ENCODE measurements around the gene CENATAC.
"Not testable (repeated sequence)": the region's sequence is repeated elsewhere in the genome, so short reads cannot be mapped to it uniquely, and the experiment has no call there.

The CENATAC gene

DNA sequence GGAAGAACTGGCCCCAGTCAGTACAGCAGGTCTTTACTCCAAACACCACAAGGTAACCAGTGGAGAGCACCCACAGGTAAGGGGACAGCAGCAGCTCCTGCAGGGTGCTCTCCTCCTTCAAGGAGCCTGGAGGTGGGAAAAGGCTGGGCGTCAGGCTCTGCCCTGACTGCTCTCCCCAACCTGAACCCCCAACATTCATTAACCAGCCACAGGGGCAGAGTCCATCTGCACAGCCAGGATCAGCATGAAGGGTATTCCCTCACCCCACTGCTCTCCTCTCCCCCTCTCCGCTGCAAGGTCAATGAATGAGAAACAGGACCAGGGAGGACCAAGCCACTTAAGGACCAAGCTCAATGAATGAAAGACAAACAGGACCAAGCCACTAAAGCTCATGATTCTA is 29.0 kb downstream of the CENATAC start:
- DNase-seq (ENCODE audit: low read depth in 2 of 3, low spot score in 1 of 3), result no peak

DNA sequence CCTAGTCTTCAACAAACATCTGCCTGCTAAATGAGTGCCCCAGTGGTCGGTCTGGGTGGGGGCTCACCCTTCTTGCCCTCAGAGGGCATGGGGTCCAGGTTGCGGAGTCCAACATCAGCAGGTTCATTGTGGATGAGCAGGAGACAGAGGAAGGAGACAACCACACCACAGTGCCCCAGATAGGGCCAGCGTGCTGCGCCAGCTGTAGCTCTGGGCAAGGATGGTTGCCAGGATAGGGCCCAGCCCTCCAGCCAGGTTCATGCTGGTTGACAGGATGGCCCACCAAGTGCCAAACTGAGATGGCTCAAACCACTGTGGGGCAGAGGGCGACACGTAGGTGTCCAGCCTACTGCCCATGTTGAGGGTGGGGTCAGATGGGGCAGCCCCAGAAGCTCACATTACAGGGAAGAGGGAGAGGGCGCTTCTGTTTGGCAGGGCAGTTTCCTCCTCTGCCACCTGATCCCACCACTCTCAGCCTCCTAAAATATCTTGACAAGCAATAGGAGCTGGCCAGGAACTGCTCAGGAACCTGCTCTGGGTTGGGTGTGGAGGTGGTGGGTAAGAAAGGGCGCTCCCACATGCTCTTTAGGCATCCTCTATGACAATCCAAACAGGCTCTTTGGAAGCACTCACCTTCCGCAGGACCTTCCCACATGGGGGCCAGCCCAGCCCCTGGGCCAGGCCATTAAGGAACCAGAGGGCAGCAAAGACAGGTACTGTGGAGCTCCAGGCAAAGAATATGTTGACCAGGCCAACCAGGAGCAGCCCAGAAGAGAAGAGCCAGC is 29.8 kb downstream of the CENATAC start:
- no peak for DNase-seq (ENCODE audit: low read depth in 2 of 3, low spot score in 1 of 3)

DNA sequence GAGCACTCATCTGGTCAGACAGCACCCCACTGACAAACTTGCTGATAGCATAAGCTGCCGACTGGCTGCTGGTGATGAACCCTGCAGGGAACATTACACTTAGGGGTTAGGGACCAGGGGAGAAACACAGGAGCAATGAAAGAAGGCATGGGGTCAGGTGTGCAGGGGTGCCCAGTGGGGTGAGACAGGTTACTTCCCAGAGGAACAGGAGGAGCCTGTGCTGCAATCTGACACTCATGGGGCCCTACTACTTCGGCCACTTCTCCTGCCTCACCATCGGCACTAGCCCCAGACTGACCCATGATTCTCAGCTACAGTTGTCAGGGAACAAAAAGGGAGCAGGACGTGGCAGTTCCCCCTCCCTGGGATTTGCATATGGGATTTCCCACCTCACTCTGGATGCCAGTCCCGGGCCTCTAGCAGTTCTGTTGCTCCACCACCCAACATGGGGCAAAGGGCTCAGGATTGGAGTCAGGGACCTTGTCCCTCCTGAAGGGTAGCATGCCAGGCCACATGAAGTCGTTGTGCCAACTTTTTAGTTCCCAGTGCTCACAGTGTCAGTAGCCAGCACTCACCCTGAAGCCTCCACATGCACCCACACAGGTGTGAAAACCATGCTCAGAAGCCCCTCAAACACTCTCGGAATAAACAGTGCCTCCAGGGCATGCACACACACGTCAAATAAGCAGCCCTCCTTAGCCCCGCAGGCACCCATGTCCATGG is 30.6 kb downstream of the CENATAC start:
- DNase-seq (ENCODE audit: low read depth in 2 of 3, low spot score in 1 of 3), result no peak

DNA sequence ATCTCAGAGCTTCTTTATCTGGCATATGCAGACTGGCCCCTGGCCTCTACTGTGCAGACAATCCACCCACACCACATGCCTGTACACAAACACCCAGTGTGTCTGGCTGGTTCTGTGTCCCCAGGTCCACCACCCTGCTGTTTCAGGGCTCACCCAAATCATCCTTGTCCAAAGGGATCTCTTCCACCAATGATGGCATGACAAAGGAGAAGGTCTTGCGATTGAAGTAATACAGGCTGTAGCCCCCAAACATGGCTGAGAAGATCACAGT is 31.1 kb downstream of the CENATAC start:
- DNase-seq (ENCODE audit: low read depth in 2 of 3, low spot score in 1 of 3), result no peak

DNA sequence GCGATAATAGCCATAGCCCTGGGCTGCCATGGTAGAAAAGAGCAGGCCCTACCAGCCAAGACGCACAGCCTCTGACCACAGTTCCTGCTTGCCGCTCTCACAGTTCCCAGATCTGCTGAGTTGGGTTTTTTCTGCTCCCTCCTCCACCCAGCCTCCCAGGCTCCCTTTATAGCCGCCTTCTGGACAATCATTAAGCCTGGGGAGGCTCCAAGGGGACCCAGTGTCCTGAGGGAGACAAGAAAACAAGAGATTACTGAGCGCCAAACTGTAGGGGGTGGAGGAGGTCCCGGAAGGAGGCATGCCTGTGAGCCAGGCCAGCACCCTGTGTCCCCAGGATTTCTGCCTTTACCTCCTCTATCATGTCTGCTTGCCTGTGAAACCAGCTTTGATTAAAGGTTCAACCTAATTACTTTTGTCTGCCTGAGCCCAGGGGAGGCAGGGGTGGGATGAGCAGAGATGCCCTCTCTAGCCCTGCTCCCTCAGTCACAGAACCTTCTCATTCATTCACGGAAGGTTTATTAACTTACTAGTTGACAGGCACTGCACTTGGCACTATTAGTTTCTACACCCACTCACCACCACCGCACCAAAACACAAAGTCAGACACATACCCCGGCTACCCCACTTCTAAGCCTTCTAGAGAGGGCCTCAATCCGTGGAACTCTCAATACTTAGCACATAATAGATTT is 31.5 kb downstream of the CENATAC start:
- peak in 2 of 3 donors; percentile 34 to 46 for DNase-seq (ENCODE audit: low read depth in 2 of 3, low spot score in 1 of 3)

DNA sequence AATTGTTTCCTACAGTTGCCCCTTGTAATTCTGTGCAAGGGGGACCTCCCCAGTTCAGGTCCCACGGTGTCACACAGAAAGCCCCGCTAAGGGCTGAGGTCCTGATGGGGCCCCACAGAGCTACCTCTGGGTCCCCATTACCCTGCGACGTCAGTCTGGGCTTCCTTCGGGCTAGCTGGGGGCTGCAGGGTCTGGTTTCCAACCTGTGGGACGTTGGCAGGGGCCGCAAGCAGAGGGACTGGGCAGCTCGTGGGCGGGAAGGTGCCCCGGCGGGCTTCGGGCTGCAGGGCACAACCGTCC is 32.0 kb downstream of the CENATAC start:
- no peak for DNase-seq (ENCODE audit: low read depth in 2 of 3, low spot score in 1 of 3)

DNA sequence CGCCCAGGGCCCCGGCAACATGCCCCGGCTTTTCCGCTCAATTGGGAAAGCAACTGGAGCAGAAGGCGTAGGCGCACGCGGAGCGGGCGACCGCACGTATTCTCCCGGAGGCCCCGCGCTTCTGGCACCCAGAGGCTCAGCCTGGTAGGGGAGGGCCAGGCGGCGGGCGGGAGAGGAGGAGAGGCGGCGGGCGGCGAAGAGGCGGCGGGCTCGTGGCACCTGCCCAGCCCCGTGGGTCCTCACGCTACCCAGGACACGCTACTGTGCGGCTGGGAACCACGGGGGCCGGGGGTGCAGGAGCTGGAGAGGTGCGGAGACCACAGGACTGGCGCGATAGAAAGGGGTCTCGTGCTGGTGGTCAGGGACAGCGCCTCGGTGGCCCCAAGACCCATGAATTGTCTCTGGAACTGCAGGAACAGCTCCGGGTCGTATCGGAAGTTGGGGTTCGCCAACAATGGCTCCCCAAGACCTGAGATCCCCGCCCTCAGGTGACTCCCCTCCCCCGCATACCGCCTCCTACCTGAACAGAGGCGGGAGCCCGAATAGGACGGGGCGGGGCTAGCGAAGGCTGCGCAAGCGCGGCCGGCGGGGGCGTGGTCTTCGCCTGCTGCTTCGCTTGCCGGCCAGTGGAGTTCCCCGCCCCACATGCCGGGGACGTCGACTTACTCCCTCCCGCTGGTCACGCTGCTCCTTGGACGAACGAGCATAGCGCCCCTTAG is 32.5 kb downstream of the CENATAC start, which contains the start of gene SLC37A4:
Gene SLC37A4 (minus strand): TSS at position 549 of the 719 bp plus-strand sequence.
- peak; percentile 98 to 99 (median 98) for DNase-seq (ENCODE audit: low read depth in 2 of 3, low spot score in 1 of 3)

DNA sequence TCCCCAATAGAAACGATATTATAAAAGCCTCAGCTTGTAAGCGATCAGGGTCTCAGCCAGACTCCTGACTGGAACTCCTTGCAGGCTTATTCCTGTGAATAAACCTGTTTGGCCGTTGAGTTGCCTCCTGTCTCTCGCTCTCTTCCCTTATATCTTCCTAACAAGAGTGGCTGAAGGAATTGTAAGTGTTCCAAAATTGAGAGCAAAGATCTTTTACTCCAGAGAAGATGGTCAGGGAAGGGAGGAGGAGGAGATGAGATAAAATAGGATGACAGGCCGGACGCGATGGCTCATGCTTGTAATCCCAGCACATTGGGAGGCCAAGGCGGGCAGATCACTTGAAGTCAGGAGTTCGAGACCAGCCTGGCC is 34.0 kb downstream of the CENATAC start:
- DNase-seq (ENCODE audit: low read depth in 2 of 3, low spot score in 1 of 3), result no peak

DNA sequence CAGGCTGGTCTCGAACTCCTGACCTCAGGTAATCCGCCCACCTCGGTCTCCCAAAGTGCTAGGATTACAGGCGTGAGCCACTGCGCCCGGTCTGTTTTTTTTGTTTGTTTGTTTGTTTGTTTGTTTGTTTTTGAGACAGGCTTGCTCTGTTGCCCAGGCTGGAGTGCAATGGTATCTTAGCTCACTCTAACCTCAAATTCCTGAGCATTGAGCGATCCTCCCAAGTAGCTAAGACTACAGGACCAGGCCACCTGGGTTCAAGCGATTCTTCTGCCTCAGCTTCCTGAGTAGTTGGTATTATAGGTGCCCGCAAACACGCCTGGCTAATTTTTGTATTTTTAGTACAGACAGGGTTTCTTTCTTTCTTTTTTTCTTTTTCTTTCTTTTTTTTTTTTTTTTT is 35.5 kb downstream of the CENATAC start:
- DNase-seq (ENCODE audit: low read depth in 2 of 3, low spot score in 1 of 3), result not testable (repeated sequence)

DNA sequence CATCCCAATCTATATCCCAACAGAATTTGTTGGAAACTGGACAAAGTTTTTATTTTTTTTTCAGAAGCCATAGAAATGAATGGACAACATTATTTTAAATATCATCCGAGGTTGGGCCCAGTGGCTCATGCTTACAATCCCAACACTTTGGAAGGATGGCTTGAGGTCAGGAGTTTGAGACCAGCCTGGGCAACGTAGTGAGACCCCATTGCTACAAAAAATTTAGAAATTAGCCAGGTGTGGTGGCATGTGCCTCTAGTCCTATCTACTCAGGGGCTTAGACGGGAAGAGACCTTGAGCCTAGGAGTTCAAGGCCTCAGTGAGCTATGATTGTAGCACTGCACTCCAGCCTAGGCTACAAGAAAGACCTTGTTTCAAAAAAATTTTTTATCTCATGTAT is 36.9 kb downstream of the CENATAC start:
- no peak for DNase-seq (ENCODE audit: low read depth in 2 of 3, low spot score in 1 of 3)

DNA sequence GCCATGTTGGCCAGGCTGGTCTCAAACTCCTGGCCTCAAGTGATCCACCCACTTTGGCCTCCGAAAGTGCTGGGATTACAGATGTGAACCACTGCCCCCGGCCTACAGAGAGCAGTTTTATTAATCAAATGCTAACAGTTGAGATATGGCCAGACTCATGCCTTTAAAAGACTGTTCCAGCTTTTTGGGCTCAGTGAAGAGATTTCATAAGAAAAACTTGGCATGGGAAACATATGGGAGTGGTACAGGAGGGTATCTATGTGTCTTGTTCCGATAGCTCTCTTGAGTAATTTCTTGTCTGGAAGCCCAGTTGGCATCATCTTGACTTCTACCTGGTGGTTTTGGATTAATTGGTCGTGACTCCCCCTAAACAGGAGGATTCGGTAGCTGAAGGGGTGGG is 40.9 kb downstream of the CENATAC start:
- DNase-seq (ENCODE audit: low read depth in 2 of 3, low spot score in 1 of 3), result no peak

DNA sequence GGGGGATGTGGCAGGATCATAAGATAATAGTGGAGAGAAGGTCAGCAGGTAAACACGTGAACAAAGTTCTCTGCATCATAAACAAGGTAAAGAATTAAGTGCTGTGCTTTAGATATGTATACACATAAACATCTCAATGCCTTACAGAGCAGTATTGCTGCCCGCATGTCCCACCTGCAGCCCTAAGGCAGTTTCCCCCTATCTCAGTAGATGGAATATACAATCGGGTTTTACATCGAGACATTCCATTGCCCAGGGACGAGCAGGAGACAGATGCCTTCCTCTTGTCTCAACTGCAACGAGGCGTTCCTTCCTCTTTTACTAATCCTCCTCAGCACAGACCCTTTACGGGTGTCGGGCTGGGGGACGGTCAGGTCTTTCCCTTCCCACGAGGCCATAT is 41.5 kb downstream of the CENATAC start:
- DNase-seq (ENCODE audit: low read depth in 2 of 3, low spot score in 1 of 3), result not testable (repeated sequence)

DNA sequence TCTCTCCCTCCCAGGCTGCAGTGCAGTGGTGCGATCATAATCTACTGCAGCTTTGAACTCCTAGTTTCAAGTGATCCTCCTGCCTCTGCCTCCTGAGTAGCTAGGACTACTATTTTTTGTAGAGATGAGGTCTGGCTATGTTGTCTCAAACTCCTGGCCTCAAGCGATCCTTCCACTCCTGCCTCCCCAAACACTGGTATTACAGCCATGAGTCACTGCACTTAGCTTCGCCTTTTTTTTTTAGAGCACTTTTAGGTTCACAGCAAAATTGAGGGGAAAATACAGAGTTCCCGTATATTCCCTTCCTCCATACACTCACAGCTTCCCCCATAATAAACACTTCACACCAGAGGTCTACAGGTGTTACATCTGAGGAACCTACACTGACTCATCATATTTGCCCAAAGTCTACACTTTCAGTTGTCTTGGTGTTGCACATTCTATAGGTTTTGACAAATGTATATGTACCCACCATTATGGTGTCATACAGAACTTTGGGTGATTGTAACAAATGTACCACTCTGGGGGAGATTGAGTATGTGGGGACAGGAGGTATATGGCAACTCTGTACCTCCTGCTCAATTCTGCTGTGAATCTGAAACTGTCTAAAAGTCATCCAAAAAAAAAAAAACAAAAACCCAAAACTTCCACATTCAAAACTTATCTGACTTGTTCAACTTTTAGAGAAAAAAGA is 44.0 kb downstream of the CENATAC start:
- no peak for DNase-seq (ENCODE audit: low read depth in 2 of 3, low spot score in 1 of 3)

DNA sequence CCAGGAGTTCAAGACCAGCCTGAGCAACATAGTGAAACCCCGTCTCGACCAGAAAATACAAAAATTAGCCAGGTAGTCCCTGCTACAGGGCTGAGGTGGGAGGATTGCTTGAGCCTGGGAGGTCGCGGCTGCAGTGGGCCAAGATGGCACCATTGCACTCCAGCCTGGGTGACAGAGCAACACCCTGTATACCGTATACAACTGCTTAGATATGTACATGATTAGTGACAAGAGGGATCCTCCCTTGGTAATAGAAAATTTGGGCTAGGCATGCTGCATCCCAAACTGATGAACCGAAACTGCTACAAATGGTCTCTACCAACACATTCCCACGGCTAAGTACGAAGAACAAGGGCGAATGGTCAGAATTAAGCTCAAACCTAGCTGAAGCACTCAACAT is 45.0 kb downstream of the CENATAC start:
- DNase-seq (ENCODE audit: low read depth in 2 of 3, low spot score in 1 of 3), result no peak

DNA sequence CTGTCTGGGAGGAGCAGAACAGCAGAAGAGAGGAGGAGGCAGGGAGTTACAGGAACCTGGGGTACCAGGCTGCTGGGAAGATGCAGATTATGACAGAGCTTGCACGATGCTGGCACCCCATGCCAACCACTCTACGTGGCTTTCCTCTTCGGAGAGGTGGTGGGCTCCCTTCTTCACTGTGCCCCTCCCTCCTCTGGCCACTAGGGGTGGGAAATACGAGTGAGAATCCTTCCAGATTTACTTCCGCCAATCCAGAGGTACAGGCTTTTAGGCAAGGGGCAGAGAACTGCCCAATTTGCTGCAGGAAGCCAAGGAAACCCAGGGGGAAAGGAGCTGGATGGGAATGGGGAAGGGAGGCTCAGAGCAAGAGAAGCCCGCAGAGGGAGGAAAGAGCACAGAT is 46.8 kb downstream of the CENATAC start:
- DNase-seq (ENCODE audit: low read depth in 2 of 3, low spot score in 1 of 3), result no peak

DNA sequence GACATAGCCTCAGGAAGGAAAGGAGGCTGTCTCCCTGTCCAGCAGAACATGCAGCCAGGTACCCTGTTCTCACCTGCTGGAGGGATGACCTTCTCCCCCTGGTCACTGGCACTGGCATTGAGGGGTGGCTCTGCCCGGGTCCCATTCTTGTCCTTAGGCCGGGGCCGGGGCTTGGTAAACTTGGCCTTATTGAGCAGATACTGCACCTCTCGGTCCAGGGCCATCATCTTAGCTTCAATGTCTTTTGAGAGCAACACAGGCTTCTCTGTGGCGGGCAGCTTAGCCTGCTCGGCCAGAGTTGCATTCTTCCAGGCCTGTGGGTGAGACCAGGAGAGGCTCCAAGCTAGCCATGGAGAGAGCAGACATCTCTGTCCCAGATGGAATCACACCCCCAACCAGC is 48.6 kb downstream of the CENATAC start:
- no peak for DNase-seq (ENCODE audit: low read depth in 2 of 3, low spot score in 1 of 3)

DNA sequence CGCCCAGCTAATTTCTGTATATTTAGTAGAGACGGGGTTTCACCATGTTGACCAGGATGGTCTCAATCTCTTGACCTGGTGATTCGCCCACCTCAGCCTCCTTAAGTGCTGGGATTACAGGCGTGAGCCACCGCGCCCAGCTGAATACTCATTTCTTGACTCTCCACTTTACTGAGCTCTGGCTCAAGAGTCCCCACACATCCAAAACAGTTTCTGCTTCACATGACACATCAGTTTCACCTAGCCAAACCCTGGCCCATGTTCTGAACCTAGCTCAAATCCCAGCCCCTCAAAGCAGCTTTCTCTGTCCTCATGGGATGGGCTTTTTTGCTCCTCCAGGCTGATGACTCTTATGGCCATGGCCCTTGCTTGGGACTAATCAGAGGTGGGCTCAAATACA is 49.3 kb downstream of the CENATAC start:
- DNase-seq (ENCODE audit: low read depth in 2 of 3, low spot score in 1 of 3), result no peak

DNA sequence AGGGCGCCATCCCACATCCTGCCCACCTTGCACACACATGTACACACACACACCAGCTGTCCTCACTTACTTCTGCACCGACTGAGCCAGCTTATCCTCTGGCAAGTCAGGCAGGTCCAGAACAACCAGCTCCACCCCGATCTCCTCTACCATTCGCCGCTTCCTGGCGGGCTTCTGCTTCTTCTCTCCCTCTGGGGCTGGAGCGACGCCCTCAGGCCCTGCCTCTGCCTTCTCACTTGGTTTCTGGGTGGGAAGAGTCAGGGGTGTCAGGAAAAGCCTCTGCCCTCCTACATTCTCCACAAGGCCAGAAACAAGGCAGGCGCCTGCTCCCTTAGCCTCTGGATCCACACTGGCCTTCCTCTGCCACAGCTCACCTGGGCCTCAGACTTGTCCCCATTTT is 50.7 kb downstream of the CENATAC start:
- no peak for DNase-seq (ENCODE audit: low read depth in 2 of 3, low spot score in 1 of 3)

DNA sequence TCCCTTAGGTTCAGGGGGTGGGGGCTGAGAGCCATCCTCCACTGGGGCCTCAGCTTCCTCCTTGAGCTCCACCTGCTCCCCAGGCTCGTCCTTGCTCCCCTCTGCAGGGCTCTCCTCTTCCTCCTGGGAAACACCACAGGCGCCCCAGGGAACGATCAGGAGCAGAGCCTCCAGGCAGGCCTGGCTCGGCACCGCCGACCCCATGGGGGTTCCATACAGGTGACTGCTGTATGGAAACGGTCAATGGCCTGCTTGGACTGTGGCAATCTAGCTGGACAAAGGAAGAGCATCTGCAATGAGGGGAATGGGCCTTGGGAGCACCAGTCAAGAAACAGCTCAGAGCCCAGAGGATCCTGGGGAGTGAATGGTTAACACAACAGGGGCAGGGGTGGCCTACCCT is 51.1 kb downstream of the CENATAC start:
- DNase-seq (ENCODE audit: low read depth in 2 of 3, low spot score in 1 of 3), result no peak

DNA sequence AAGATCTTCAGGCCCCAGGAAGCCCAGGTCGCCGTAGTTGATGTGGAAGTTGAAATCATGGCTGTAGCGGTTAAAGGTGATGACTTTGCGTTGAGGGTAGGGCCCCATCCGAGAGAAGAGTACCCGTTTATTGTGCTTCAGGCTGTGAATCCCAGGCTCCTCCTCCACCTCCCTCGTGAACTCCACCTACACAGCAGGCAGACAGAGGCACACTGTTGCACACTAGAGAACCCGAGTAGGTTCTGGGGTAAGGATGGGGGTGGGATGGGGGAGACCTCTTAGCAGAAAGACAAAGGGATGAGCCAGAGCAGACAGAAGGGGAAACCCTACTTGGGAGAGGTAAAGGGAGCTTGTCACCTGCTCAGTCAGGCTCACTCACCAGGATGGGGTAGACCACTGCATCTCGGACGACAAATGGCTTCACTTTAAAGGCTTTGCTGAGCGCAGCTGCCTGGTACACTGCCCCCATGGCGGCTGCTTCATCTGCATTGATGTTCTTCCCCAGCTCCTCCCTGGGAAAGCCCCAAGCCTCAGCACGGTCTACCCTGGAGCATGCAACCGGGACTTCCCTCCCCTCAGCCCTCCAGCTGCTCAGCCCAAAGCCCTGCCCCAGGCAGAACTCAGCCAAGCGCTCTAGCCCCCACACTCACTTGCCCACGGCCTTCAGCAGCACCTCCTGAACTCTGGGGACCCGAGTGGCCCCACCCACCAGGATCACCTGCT is 53.7 kb downstream of the CENATAC start:
- DNase-seq (ENCODE audit: low read depth in 2 of 3, low spot score in 1 of 3), result no peak

Data from stimulated activated CD4-positive, alpha-beta T cell treated with anti-CD3 and anti-CD28 coated beads, Interleukin-12 subunit alpha, Interleukin-12 subunit beta, amount 100 ng/mL, for 48 hours (primary cell).